T-cell (primary cell): ENCODE measurements around the gene TOP2A. TPM values are rescaled to one million over a fixed set of nuclear protein-coding genes. Genes with fewer than 3 reads are reported as not detected.

Experiments used
- total RNA-seq, 35 experiments: library from RNA in 6 of 35; stranded (reverse) in 6 of 35; fragments of 120-200 nt in 1 of 35; gene quantifications; one replicate each; pipeline versions ENCODE4 v1.2.1 to v1.2.4 and lab custom pipeline; 2013 to 2026

The TOP2A gene
- total RNA-seq, 5 donors from 2014 or later (not counting 1 experiment from before 2014, with no cell fraction given): 2.3 to 4.2 (median 2.7) TPM

Other genes starting within 250 kb of the TOP2A start
- 1 to 10 TPM; 4.6 to 10.0 (median 6.2) TPM for gene RAPGEFL1, start 240.4 kb downstream of the TOP2A start, total RNA-seq
- gene WIPF2, start 198.6 kb downstream of the TOP2A start, total RNA-seq: 10 to 100 TPM; 23.1 to 42.1 (median 32.1) TPM
- 1 to 10 TPM; 1.3 to 3.2 (median 2.1) TPM for gene CDC6, start 130.0 kb downstream of the TOP2A start, total RNA-seq
- 10 to 100 TPM; 46.8 to 90.7 (median 69.1) TPM for gene RARA, start 108.7 kb downstream of the TOP2A start, total RNA-seq
- not detected for gene GJD3, start 53.2 kb downstream of the TOP2A start, total RNA-seq
- gene IGFBP4, start 25.6 kb upstream of the TOP2A start, total RNA-seq: 10 to 100 TPM in 3 of 5 donors, 1 to 10 TPM in 2; 4.0 to 12.3 (median 11.3) TPM
- gene TNS4, start 83.7 kb upstream of the TOP2A start, total RNA-seq: 1 to 10 TPM in 2 of 5 donors, under 1 TPM in 3; 0.55 to 3.7 (median 0.66) TPM
- 100 to 1,000 TPM; 173 to 438 (median 340) TPM for gene CCR7, start 147.6 kb upstream of the TOP2A start, total RNA-seq
- gene SMARCE1, start 229.9 kb upstream of the TOP2A start, total RNA-seq: 10 to 100 TPM; 72.6 to 80.8 (median 75.8) TPM
- not detected for gene KRT222, start 247.3 kb upstream of the TOP2A start, total RNA-seq